Smooth muscle cell (in vitro differentiated cells): ENCODE results near the gene CTDP1. TPM values are rescaled to one million over a fixed set of nuclear protein-coding genes. Genes with fewer than 3 reads are reported as not detected.

Experiments
- DNase-seq: peaks from one replicate; lab custom pipeline; 2025; ENCODE audit not compliant: unreplicated experiment; lab: John Stamatoyannopoulos, UW
- H2AFZ ChIP-seq: fragments of 200-600 bp; sonication (generic); 2 replicates; pipeline ENCODE4 v1.6.0; 2016; ENCODE audit warnings: antibody characterized with exemption, low read depth, mild to moderate bottlenecking
- H3F3A ChIP-seq: fragments of 200-600 bp; sonication (generic); 2 replicates; pipeline ENCODE4 v1.6.0; 2017; ENCODE audit warnings: antibody characterized with exemption, low read depth
- H3K27ac ChIP-seq: fragments of 200-600 bp; sonication (generic); 2 replicates; pipeline ENCODE4 v1.5.1; 2016; ENCODE audit warnings: low read depth, mild to moderate bottlenecking
- H3K27me3 ChIP-seq: fragments of 200-600 bp; sonication (generic); 2 replicates; pipeline ENCODE4 v1.6.1; 2016; ENCODE audit warnings: low read depth, mild to moderate bottlenecking
- H3K36me3 ChIP-seq: fragments of 200-600 bp; sonication (generic); 2 replicates; pipeline ENCODE4 v1.5.1; 2016; ENCODE audit warnings: low read depth
- H3K4me1 ChIP-seq: fragments of 200-600 bp; sonication (generic); 2 replicates; pipeline ENCODE4 v1.5.1; 2016; ENCODE audit warnings: low read depth
- H3K4me2 ChIP-seq: fragments of 200-600 bp; sonication (generic); 2 replicates; pipeline ENCODE4 v1.6.0; 2016; ENCODE audit warnings: mild to moderate bottlenecking
- H3K4me3 ChIP-seq: fragments of 200-600 bp; sonication (generic); 2 replicates; pipeline ENCODE4 v1.5.1; 2016; ENCODE audit warnings: mild to moderate bottlenecking
- H3K79me2 ChIP-seq: fragments of 200-600 bp; sonication (generic); 2 replicates; pipeline ENCODE4 v1.6.0; 2016; ENCODE audit warnings: low read depth, mild to moderate bottlenecking
- H3K9ac ChIP-seq: fragments of 200-600 bp; sonication (generic); 2 replicates; pipeline ENCODE4 v1.6.0; 2016; ENCODE audit warnings: low read depth
- H3K9me3 ChIP-seq: fragments of 200-600 bp; sonication (generic); replicated peaks from 2 replicates; pipeline ENCODE4 v1.5.1; 2016; ENCODE audit warnings: low read depth
- H4K20me1 ChIP-seq: fragments of 200-600 bp; sonication (generic); 2 replicates; pipeline ENCODE4 v1.6.0; 2016; ENCODE audit warnings: low read depth
- WGBS: methylation state at CpG from one replicate; pipeline ENCODE4 v1.1.7; 2016; ENCODE audit warnings: low lambda C conversion rate; 5-methylcytosine and 5-hydroxymethylcytosine counted together
- polyA plus RNA-seq: library from polyadenylated mRNA; unstranded; fragments of >200 nt; fragmentation: Nextera tagmentation; extraction: Ambion mirVana; gene quantifications from 2 replicates; pipeline ENCODE4 v1.2.1, GENCODE V29; 2016
- total RNA-seq: library from RNA; depleted of rRNA; stranded (reverse); fragments of >200 nt; gene quantifications from 2 replicates; pipeline ENCODE4 v1.2.3, GENCODE V29; 2014
- TF ChIP-seq, protein P1 (sequence below): fragments of 200-600 bp; sonication (generic); IDR thresholded peaks from 2 replicates; pipeline ENCODE4 v1.5.1; 2017; ENCODE audit warnings: borderline replicate concordance, mild to moderate bottlenecking, antibody characterized with exemption; ENCODE audit not compliant: insufficient read depth, poor library complexity, severe bottlenecking

Gene CTDP1
- total and polyA plus RNA-seq, 2 experiments from 2014 or later = 14.1 to 18.4 TPM

DNA sequence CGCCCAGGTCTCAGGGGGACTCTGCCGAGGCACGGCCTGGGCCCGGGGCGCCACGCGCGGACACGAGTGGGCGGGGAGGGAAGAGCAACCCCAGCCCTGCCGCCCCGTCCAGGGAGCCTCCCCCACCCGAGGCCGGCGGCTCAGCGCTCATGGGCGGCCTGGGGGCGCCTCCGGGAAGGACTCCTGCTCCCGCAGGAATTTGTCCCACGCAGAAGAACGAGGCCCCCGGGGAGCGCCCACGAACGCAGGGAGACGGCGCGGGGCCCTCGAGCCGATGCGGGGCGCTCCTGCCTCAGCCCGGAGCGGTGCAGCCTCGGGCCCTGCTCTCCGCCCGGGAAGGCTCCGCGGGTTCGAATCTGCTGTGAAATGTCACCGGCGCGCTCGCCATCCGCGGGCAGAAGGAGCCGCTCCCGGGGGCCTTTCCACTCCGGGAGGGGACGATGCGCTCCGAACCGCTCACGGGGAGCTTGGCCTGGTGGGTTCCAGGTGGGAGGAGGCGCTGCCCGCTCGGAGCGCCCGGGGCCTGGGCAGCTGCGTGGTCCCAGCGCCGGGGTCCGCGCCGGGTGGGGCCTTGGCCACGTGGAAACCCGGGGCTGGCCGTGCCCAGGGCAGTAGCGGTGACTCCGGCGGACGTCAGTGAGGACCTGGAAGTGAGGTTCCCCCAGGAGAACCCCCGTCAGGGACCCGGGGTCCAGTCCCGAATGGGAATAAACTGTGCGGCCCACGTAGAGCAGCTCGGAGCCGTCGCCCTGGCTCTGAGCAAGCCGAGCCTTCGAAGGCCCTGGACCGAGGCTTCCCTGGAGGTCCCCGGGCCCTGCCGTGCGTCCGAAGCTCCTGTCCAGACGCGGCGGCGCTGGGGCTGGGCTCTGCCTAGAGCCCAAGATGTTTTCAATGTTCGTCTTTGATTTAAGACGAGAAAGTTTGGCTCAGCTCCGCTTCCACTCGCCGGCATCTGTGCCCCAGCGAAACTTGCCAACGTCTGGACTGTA, 41.4 kb upstream of the CTDP1 start:
- DNase-seq = no peak
- no peaks in the 10 kb centered on the region for H3K4me1 ChIP-seq
- no peak overlapping the region for H3K27ac ChIP-seq
- no peak overlapping the region for H3K4me3 ChIP-seq
- 86% methylated on average over 60 of the region's 99 CpGs for WGBS
- H4K20me1 ChIP-seq = no peaks in the 10 kb centered on the region
- TF ChIP-seq, protein P1, sequence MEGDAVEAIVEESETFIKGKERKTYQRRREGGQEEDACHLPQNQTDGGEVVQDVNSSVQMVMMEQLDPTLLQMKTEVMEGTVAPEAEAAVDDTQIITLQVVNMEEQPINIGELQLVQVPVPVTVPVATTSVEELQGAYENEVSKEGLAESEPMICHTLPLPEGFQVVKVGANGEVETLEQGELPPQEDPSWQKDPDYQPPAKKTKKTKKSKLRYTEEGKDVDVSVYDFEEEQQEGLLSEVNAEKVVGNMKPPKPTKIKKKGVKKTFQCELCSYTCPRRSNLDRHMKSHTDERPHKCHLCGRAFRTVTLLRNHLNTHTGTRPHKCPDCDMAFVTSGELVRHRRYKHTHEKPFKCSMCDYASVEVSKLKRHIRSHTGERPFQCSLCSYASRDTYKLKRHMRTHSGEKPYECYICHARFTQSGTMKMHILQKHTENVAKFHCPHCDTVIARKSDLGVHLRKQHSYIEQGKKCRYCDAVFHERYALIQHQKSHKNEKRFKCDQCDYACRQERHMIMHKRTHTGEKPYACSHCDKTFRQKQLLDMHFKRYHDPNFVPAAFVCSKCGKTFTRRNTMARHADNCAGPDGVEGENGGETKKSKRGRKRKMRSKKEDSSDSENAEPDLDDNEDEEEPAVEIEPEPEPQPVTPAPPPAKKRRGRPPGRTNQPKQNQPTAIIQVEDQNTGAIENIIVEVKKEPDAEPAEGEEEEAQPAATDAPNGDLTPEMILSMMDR = no peak
- no peak overlapping the region for H3K4me2 ChIP-seq
- no peaks in the 10 kb centered on the region for H3F3A ChIP-seq
- no peak overlapping the region for H3K9ac ChIP-seq
- peaks cover 5% of the 10 kb centered on the region for H3K27me3 ChIP-seq
- no peak overlapping the region for H2AFZ ChIP-seq
- H3K36me3 ChIP-seq = no peaks in the 10 kb centered on the region
- H3K79me2 ChIP-seq = no peaks in the 10 kb centered on the region
- no peaks in the 10 kb centered on the region for H3K9me3 ChIP-seq

- Histone ChIP-seq H3K27me3 (peaks cover 5% of the 10 kb centered on the region), H3F3A (no peaks in the 10 kb centered on the region), H3K4me2 (no peak overlapping the region), H3K9me3 (no peaks in the 10 kb centered on the region), H2AFZ (no peak overlapping the region), H3K4me1 (no peaks in the 10 kb centered on the region), H3K9ac (no peak overlapping the region), H3K4me3 (no peak overlapping the region), H3K79me2 (no peaks in the 10 kb centered on the region), H3K27ac (no peak overlapping the region), H4K20me1 (no peaks in the 10 kb centered on the region), H3K36me3 (no peaks in the 10 kb centered on the region)
- TF ChIP-seq, protein P1 = no peak
- 82% methylated on average over 10 of the region's 10 CpGs for WGBS
- no peak for DNase-seq
Observed at GRCh38 chr18:79639072-79639829, 40.4 kb upstream of the CTDP1 start.

- Histone ChIP-seq H3K79me2 (no peaks in the 10 kb centered on the region), H3K9me3 (no peaks in the 10 kb centered on the region), H2AFZ (no peak overlapping the region), H3K27me3 (peaks cover 5% of the 10 kb centered on the region), H3K4me2 (no peak overlapping the region), H3K4me1 (no peaks in the 10 kb centered on the region), H3F3A (no peaks in the 10 kb centered on the region), H3K9ac (no peak overlapping the region), H4K20me1 (no peaks in the 10 kb centered on the region), H3K4me3 (no peak overlapping the region), H3K36me3 (no peaks in the 10 kb centered on the region), H3K27ac (no peak overlapping the region)
- TF ChIP-seq, protein P1 = no peak
- WGBS = 91% methylated on average over 21 of the region's 21 CpGs
- DNase-seq = no peak
Observed at GRCh38 chr18:79640064-79640672, 39.4 kb upstream of the CTDP1 start.
